ENCODE measurements around the gene NRP2.

GRCh38 chr2:205752296-205752820 is 70.1 kb downstream of the NRP2 start:
- TF ChIP-seq SUZ12 (IDR thresholded peaks at IDR 0.05; ENCODE audit: extremely low read depth, insufficient read depth, insufficient read length), result no peak
- no peak for TF ChIP-seq YY1 (IDR thresholded peaks at IDR 0.05; ENCODE audit: insufficient read depth, insufficient read length)
- no peak for TF ChIP-seq ZNF274 (IDR thresholded peaks at IDR 0.05; ENCODE audit: low read depth, low read length)

Measured in NT2/D1 (cell line).